Panc1 (cell line): ENCODE data around the gene RABEP1. TPM values are rescaled to one million over a fixed set of nuclear protein-coding genes. Genes with fewer than 3 reads are reported as not detected.

ENCODE experiments used
- ATAC-seq: fragments of 200-7000 bp; cut with Tn5 transposase; 2 replicates; pipeline ENCODE4 v1.9.1; 2020; ENCODE audit warnings: mild to moderate bottlenecking, moderate library complexity
- BruUV-seq: library from RNA; stranded (reverse); fragments of 400-500 nt; replicated peaks from 2 replicates; lab custom pipeline; 2021; lab: Mats Ljungman, UMichigan
- CTCF ChIA-PET: fragments of 300-600 bp; sonication (Branson Sonifier 250); formaldehyde crosslinking; loops from one replicate; lab custom pipeline; 2022; ENCODE audit warnings: antibody characterized with exemption; lab: Charles Lee
- POLR2A ChIA-PET: fragments of 300-600 bp; sonication (Branson Sonifier 250); formaldehyde crosslinking; loops from one replicate; lab custom pipeline; 2022; ENCODE audit warnings: antibody characterized with exemption; lab: Charles Lee
- DNase-seq: peaks from one replicate; pipeline ENCODE4 v3.0.0-alpha.2; 2010; ENCODE audit warnings: low read depth, low spot score
- H3K27ac ChIP-seq: 2 replicates; pipeline ENCODE4 v1.5.1; 2011; ENCODE audit warnings: mild to moderate bottlenecking, low read length, inconsistent platforms
- H3K27me3 ChIP-seq: fragments of 200-500 bp; sonication (Bioruptor generic); 2 replicates; pipeline ENCODE4 v1.6.0; 2014; ENCODE audit warnings: low read length, inconsistent platforms; ENCODE audit not compliant: control insufficient read depth, insufficient read depth
- H3K36me3 ChIP-seq: fragments of 200-500 bp; sonication (Bioruptor generic); 2 replicates; pipeline ENCODE4 v1.5.1; 2014; ENCODE audit warnings: inconsistent platforms, mild to moderate bottlenecking, low read length, moderate library complexity; ENCODE audit not compliant: control insufficient read depth, insufficient read depth
- H3K4me1 ChIP-seq: 2 replicates; pipeline ENCODE4 v1.5.1; 2011; ENCODE audit warnings: inconsistent platforms, mild to moderate bottlenecking, low read length, moderate library complexity; ENCODE audit not compliant: control insufficient read depth, insufficient read depth
- H3K4me3 ChIP-seq, 2 experiments: 2 replicates each; pipeline ENCODE4 v1.5.1; 2011 to 2012; ENCODE audit warnings: low read depth in 2 of 2, low read length in 2 of 2, mild to moderate bottlenecking in 2 of 2, inconsistent platforms in 1 of 2, moderate library complexity in 1 of 2
- H3K9me3 ChIP-seq: fragments of 200-500 bp; sonication (Bioruptor generic); 2 replicates; pipeline ENCODE4 v1.5.1; 2014; ENCODE audit warnings: low read depth, mild to moderate bottlenecking, inconsistent platforms, low read length, moderate library complexity; ENCODE audit not compliant: control insufficient read depth, insufficient read depth
- CTCF ChIP-seq: fragments of 450-650 bp; IDR thresholded peaks from 2 replicates; pipeline ENCODE4 v1.5.1; 2017; ENCODE audit warnings: mild to moderate bottlenecking
- POLR2AphosphoS5 ChIP-seq: IDR thresholded peaks from 2 replicates; pipeline ENCODE4 v1.6.1; 2012; ENCODE audit warnings: mild to moderate bottlenecking, low read depth, low read length, moderate library complexity
- SIN3A ChIP-seq: IDR thresholded peaks from 2 replicates; pipeline ENCODE4 v1.6.1; 2012; ENCODE audit warnings: low read depth, mild to moderate bottlenecking, low read length, moderate library complexity, borderline replicate concordance; ENCODE audit not compliant: insufficient read depth
- TCF7L2 ChIP-seq: IDR thresholded peaks from 2 replicates; pipeline ENCODE4 v1.6.1; 2011; ENCODE audit warnings: mild to moderate bottlenecking, low read depth, low read length, inconsistent platforms
- in situ Hi-C: cut with HindIII; loops from 2 replicates; pipeline ENCODE4 v1.10.0; 2016; ENCODE audit warnings: low sequenced_read_pairs, low pct_unique_long_range_greater_than_20kb
- intact Hi-C: fragments of 100-400 bp; cut with micrococcal nuclease; formaldehyde crosslinking; loops from one replicate; pipeline ENCODE4 v1.10.0; 2022; ENCODE audit not compliant: unreplicated experiment
- total RNA-seq: library from RNA; stranded (reverse); gene quantifications from one replicate; pipeline ENCODE4 v1.2.1, GENCODE V29; 2021; ENCODE audit not compliant: unreplicated experiment
- TF ChIP-seq, protein P1 (sequence below), 2 experiments: IDR thresholded peaks; 2 replicates each; pipeline ENCODE4 v1.6.1; 2011 to 2012; ENCODE audit warnings: low read depth in 2 of 2, control low read depth in 1 of 2, low read length in 1 of 2, mild to moderate bottlenecking in 1 of 2, moderate library complexity in 1 of 2; ENCODE audit not compliant: insufficient read depth in 1 of 2

The RABEP1 gene
- total RNA-seq, 1 experiment from 2014 or later = 28.2 TPM

GRCh38 chr17:5329784-5330557 lies 47.9 kb downstream of the RABEP1 start:
- Histone ChIP-seq H3K4me1 (no peaks in the 10 kb centered on the region), H3K4me3 (no peak overlapping the region), H3K27ac (no peak overlapping the region), H3K9me3 (no peaks in the 10 kb centered on the region), H3K36me3 (peaks cover 3% of the 10 kb centered on the region), H3K27me3 (no peaks in the 10 kb centered on the region)
- ATAC-seq = no peak
- DNase-seq = no peak
- BruUV-seq = no TSS peak
- intact Hi-C loops = no loop called here
- TF ChIP-seq CTCF (no peak), POLR2AphosphoS5 (no peak), TCF7L2 (no peak), SIN3A (no peak)
- TF ChIP-seq, protein P1, sequence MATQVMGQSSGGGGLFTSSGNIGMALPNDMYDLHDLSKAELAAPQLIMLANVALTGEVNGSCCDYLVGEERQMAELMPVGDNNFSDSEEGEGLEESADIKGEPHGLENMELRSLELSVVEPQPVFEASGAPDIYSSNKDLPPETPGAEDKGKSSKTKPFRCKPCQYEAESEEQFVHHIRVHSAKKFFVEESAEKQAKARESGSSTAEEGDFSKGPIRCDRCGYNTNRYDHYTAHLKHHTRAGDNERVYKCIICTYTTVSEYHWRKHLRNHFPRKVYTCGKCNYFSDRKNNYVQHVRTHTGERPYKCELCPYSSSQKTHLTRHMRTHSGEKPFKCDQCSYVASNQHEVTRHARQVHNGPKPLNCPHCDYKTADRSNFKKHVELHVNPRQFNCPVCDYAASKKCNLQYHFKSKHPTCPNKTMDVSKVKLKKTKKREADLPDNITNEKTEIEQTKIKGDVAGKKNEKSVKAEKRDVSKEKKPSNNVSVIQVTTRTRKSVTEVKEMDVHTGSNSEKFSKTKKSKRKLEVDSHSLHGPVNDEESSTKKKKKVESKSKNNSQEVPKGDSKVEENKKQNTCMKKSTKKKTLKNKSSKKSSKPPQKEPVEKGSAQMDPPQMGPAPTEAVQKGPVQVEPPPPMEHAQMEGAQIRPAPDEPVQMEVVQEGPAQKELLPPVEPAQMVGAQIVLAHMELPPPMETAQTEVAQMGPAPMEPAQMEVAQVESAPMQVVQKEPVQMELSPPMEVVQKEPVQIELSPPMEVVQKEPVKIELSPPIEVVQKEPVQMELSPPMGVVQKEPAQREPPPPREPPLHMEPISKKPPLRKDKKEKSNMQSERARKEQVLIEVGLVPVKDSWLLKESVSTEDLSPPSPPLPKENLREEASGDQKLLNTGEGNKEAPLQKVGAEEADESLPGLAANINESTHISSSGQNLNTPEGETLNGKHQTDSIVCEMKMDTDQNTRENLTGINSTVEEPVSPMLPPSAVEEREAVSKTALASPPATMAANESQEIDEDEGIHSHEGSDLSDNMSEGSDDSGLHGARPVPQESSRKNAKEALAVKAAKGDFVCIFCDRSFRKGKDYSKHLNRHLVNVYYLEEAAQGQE (IDR thresholded peaks at IDR 0.05; ENCODE audit: insufficient read depth in 1 of 2, low read depth in 2 of 2, low read length in 1 of 2) = no peak
- ChIA-PET POLR2A (no interaction called here), CTCF (no interaction called here)
- in situ Hi-C loops = no loop called here

- POLR2A ChIA-PET = no interaction called here
- CTCF ChIA-PET = no interaction called here
- in situ Hi-C loops (no loop called here), intact Hi-C loops (no loop called here)
- Histone ChIP-seq H3K4me1 (no peaks in the 10 kb centered on the region), H3K27ac (no peak overlapping the region), H3K4me3 (no peak overlapping the region), H3K36me3 (peaks cover 4% of the 10 kb centered on the region), H3K27me3 (no peaks in the 10 kb centered on the region), H3K9me3 (no peaks in the 10 kb centered on the region)
- BruUV-seq = no TSS peak
- DNase-seq = no peak
- TF ChIP-seq, protein P1 (IDR thresholded peaks at IDR 0.05; ENCODE audit: insufficient read depth in 1 of 2, low read depth in 2 of 2, low read length in 1 of 2) = no peak
- TF ChIP-seq TCF7L2 (no peak), POLR2AphosphoS5 (no peak), CTCF (no peak), SIN3A (no peak)
- no peak for ATAC-seq
These were observed 48.9 kb downstream of the RABEP1 start for GRCh38 chr17:5330981-5331380.
